GM18907 (cell line): ENCODE data around the gene PTPRR.

Experiments
- ATAC-seq: cut with Tn5 transposase; IDR thresholded peaks from one replicate; pipeline ENCODE4 v1.9.1; 2021; ENCODE audit warnings: mild to moderate bottlenecking, moderate library complexity; ENCODE audit not compliant: unreplicated experiment

The PTPRR gene

GRCh38 chr12:70711831-70712230 lies 208.7 kb downstream of the PTPRR start:
- ATAC-seq = no peak

GRCh38 chr12:70709022-70709421 lies 211.5 kb downstream of the PTPRR start:
- ATAC-seq = no peak

DNA sequence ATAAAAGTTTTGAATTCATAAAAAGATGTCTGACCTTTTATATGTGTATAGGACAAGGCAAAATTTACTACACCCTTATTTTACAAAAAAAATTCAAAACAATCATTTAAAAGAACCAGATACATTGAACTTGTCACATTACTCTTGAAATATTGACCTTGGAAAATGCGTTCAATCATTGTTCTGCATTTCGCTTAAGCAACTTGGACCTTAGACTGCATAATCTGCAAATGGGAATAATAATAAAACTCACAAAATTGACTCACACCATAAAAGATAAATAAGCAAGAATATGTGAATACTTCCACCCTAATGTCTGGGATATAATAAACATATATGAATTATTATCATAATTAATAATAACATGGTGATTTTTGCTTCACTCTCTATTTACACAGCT lies 213.9 kb downstream of the PTPRR start:
- no peak for ATAC-seq

- ATAC-seq = no peak
These were observed 222.2 kb downstream of the PTPRR start for GRCh38 chr12:70698345-70698744.

- no peak for ATAC-seq
These were observed 225.0 kb downstream of the PTPRR start for GRCh38 chr12:70695361-70696023.

GRCh38 chr12:70692681-70693288 lies 227.8 kb downstream of the PTPRR start:
- ATAC-seq = no peak

DNA sequence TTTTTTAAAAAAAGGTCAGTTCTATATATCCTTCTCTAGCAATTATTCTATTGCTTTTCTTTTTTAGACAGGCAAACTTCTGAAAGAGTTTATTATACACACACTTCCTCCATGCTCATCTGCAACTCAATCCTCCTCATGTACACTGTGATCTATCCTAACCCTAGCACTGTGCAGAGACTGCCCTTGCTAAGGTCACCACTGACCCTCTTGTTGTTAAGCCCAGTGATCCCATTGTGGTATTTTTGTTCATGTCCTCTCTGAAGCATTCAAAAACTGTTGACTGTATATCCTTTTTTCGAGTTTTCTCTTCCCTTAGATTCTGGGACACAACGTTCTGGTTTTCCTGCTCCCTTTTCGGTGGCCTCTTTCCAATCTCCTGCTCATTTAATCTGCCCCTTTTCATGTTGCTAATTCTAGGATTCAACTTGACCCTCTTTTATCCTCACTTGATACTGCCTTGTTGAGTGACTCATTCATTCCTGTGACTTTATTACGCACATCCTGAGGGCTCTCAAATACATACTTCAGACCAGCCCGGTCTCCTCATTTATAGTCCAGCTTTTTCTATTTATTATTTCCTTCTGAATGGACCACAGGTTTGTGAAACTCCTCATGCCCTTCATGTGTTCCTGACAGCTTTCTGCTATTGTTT lies 229.4 kb downstream of the PTPRR start:
- ATAC-seq = no peak

- no peak for ATAC-seq
These were observed 233.6 kb downstream of the PTPRR start for GRCh38 chr12:70686907-70687306.

- no peak for ATAC-seq
These were observed 234.2 kb downstream of the PTPRR start for GRCh38 chr12:70686299-70686698.

- ATAC-seq = no peak
These were observed 236.6 kb downstream of the PTPRR start for GRCh38 chr12:70683976-70684375.

- no peak for ATAC-seq
These were observed 248.8 kb downstream of the PTPRR start for GRCh38 chr12:70671698-70672097.

DNA sequence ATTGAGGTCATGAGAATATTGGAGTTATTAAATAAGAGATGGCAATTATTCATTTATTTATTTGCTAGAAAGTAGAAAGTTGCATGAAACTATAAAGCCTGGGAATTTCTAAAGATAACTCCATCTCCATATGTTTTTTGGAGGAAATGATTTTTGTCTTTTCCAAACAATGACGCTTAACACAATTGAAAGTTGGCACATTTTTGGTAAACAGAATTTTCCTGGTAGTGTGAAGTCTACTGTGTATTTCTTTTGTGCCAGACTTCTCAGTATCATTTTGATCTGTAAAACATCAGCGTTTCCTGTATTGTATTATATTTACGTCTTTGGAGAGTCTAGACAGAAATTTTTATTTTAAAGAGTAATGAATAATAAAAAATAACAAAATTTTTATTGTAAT lies 249.6 kb downstream of the PTPRR start:
- no peak for ATAC-seq

- no peak for ATAC-seq
These were observed 253.3 kb downstream of the PTPRR start for GRCh38 chr12:70667253-70667652.

DNA sequence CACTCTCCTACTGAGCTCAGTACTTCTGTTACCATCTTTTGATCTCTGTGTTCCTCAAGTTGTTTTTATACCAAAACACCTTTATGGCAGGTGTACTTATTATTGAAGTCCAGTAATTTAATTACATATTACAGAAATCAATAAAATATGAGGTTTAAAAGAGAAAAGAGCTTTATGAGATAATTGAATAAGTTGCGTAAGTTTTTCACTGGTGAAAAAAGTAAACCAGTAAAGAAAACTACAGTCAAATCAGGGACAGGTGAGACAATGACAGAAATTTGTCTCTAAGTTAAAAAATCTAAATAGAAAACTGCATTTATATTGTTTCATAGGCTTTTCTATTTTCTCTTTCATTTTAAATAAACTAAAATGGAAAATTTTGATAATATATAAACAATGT lies 254.2 kb downstream of the PTPRR start:
- ATAC-seq = no peak

DNA sequence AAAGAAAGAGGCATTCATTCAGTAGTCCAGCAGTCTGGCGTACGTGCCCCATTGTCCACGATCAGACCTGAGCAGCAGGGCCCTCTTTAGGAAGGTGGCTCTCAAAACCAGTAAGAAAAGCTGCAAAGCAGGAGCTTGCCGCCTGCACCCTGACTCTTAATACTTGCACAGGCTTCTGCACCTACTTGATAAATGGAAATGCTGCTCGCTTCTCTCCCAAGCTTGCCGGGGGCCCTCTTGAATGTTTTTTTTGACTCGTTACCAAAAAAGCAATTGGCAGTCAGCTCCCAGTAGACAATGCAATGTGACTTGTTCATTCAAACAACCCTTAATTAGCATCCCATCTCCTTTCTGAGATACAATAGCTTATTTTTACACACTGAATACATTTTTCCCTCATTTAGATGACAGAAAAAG lies 256.1 kb downstream of the PTPRR start:
- ATAC-seq = no peak

GRCh38 chr12:70663838-70664237 lies 256.7 kb downstream of the PTPRR start:
- ATAC-seq = no peak

DNA sequence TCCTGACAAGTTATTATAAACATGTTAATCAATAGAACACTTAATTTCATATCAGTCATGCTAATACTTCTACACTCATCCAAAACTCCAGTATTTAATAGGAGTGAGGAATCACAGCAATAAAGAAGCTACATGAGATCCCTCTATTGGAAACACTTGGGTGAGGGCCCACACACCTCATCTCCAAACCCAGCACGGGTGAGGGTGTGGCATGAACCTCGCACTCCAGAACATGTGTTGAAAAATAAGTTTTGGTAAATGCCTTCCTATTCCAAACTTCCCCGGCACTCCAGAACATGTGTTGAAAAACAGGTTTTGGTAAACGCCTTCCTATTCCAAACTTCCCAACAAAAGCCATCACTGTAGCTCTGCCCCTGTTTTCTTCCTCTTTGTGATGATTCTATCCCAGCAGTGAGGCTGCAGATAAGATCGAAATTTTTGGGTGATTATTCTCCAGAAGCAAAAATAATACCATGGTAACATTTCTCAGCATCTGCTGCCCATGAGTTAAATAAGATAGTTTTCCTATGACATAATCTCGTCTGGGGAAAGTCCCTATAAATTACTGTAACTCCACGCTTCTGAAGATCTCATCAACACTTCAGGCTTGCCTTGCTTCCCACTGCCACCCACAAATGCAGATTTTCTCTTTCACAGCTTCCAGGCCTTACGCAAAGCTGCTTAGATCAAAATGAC lies 258.9 kb downstream of the PTPRR start:
- ATAC-seq = no peak

GRCh38 chr12:70660620-70661219 lies 259.8 kb downstream of the PTPRR start:
- no peak for ATAC-seq

- no peak for ATAC-seq
These were observed 260.4 kb downstream of the PTPRR start for GRCh38 chr12:70660002-70660604.

DNA sequence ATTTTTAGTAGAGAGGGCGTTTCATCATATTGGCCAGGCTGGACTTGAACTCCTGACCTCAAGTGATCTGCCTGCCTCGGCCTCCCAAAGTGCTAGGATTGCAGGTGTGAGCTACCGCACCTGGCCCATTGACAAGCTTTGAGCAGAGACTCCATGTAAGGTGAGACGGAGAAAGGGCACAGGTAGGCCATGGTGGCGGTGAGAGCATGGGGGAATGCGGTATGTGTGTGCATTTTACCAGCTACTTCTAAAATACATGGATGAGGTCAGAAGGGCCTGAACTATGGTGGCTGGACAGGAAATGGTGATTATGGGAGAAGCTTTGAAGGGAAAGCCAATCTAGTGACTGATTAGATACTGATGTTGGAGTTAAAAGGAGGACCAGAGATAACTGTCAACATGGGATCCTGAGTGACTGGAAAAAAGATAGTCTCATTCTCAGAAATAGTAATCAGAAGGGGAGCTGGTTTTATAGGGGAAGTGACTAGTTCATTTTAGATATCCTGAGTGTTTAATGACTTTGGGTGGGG lies 261.4 kb downstream of the PTPRR start:
- no peak for ATAC-seq
